GM19452 (cell line): ENCODE data around the gene CALML6.
A peak's percentile ranks its signal among the peaks of the same experiment; 100 is the strongest.
"Not testable (repeated sequence)": the region's sequence is repeated elsewhere in the genome, so short reads cannot be mapped to it uniquely, and the experiment has no call there.

Experiments
- ATAC-seq: cut with Tn5 transposase; IDR thresholded peaks from one replicate; pipeline ENCODE4 v1.9.1; 2021; ENCODE audit not compliant: unreplicated experiment

CALML6 gene

GRCh38 chr1:1914971-1915692, at the start of gene CALML6:
Gene CALML6 (plus strand): TSS chr1:1915260. CDS start chr1:1915281, 21 bp downstream.
- no peak for ATAC-seq

GRCh38 chr1:1867164-1867563, 47.9 kb upstream of the CALML6 start:
- ATAC-seq = no peak

GRCh38 chr1:1869469-1869868, 45.6 kb upstream of the CALML6 start:
- ATAC-seq = no peak

- no peak for ATAC-seq
These were observed 42.6 kb upstream of the CALML6 start for GRCh38 chr1:1872329-1872994.

GRCh38 chr1:1873186-1873585, 41.9 kb upstream of the CALML6 start:
- ATAC-seq = no peak

GRCh38 chr1:1874901-1875300, 40.2 kb upstream of the CALML6 start:
- ATAC-seq = no peak

- ATAC-seq = no peak
These were observed 39.1 kb upstream of the CALML6 start for GRCh38 chr1:1875932-1876331.

GRCh38 chr1:1876335-1876930, 38.6 kb upstream of the CALML6 start:
- ATAC-seq = no peak

- ATAC-seq = no peak
These were observed 37.1 kb upstream of the CALML6 start for GRCh38 chr1:1877865-1878436.

- ATAC-seq = no peak
These were observed 35.1 kb upstream of the CALML6 start for GRCh38 chr1:1879942-1880341.

GRCh38 chr1:1880617-1881312, 34.3 kb upstream of the CALML6 start:
- ATAC-seq = no peak

GRCh38 chr1:1881727-1882126, 33.3 kb upstream of the CALML6 start:
- no peak for ATAC-seq

- no peak for ATAC-seq
These were observed 31.8 kb upstream of the CALML6 start for GRCh38 chr1:1883092-1883873.

GRCh38 chr1:1883890-1884289, 31.2 kb upstream of the CALML6 start:
- not testable (repeated sequence) for ATAC-seq

GRCh38 chr1:1889090-1889750, 25.8 kb upstream of the CALML6 start:
- no peak for ATAC-seq

GRCh38 chr1:1889847-1890505, 25.1 kb upstream of the CALML6 start:
- ATAC-seq = peak; percentile 36

GRCh38 chr1:1890506-1891348, 24.3 kb upstream of the CALML6 start, which contains the start of gene GNB1:
Gene GNB1 (minus strand): TSS chr1:1891087. CDS start chr1:1825453, 65,634 bp downstream.
- peak; percentile 63 for ATAC-seq

GRCh38 chr1:1891349-1892078, 23.5 kb upstream of the CALML6 start:
- peak; percentile 13 for ATAC-seq
